Measurements from ENCODE around the gene IWS1.
"Not testable (repeated sequence)": the region's sequence is repeated elsewhere in the genome, so short reads cannot be mapped to it uniquely, and the experiment has no call there.

The IWS1 gene

GRCh38 chr2:127560201-127560930 lies 34.1 kb upstream of the IWS1 start:
- no peak for DNase-seq (ENCODE audit: low read depth)

- DNase-seq (ENCODE audit: low read depth), result no peak
These were observed 33.2 kb upstream of the IWS1 start for GRCh38 chr2:127559454-127559853.

DNA sequence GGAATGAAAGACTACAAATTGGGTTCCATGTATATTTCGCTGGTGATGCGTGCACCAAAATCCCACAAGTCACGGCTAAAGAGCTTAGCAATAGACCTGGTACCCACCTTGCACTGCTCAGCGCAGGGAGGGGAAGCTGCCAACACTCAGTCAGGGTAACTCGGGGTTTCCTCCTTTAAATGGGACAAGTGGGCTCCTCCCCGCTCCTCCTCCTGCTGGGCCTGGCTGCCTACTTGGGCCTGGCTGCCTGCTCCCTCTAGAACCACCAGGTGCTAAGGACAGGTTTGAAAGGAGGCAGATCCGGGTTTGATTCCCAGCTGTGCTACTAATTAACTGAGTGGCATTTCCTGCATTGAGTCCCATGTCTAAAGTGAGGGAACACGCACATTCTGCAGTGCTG lies 32.6 kb upstream of the IWS1 start:
- DNase-seq (ENCODE audit: low read depth), result no peak

GRCh38 chr2:127552846-127553245 lies 26.6 kb upstream of the IWS1 start:
- no peak for DNase-seq (ENCODE audit: low read depth)

DNA sequence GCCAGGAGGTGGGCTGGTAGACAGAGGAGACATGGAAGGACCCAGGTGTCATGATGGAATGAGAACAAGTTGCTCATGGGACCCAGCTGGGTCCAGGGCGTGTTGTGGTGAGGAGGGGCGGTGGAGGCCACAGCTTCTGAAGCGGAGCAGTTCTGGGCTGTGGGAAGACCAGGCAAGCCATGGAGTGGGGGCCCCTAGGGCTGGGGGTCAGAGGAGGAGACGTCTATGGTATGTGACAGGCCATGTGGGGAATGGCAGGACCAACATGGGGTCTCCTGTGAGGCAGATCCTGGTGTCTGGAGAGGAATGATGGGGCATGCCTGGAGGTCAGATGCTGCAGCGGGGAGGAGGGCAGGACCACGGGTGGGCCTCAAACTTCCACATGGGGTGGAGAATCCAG lies 26.0 kb upstream of the IWS1 start:
- DNase-seq (ENCODE audit: low read depth), result no peak

- DNase-seq (ENCODE audit: low read depth), result no peak
These were observed 25.1 kb upstream of the IWS1 start for GRCh38 chr2:127551221-127551930.

- no peak for DNase-seq (ENCODE audit: low read depth)
These were observed 20.5 kb upstream of the IWS1 start for GRCh38 chr2:127546797-127547196.

DNA sequence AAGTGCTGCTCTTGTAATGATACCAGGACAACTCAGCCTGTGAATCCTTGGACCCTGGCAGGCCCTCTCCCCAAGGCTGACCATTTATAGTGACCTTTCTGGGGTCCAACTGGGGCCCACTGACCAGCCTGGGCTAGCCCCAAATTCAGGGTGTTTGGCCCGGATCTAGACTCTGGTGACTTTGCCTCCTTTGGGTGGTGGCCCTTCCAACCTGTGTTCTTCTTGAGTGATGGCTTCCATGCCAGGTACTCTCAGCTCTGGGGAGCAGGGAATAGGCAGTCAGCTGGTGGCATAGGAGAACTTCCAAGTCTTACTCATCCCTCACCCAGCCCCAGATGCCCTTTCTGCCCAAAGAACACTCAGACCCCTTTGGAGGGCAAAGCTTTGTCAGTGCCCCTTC lies 19.5 kb upstream of the IWS1 start:
- no peak for DNase-seq (ENCODE audit: low read depth)

- no peak for DNase-seq (ENCODE audit: low read depth)
These were observed 18.9 kb upstream of the IWS1 start for GRCh38 chr2:127545189-127545588.

- not testable (repeated sequence) for DNase-seq (ENCODE audit: low read depth)
These were observed 16.8 kb upstream of the IWS1 start for GRCh38 chr2:127543013-127543501.

DNA sequence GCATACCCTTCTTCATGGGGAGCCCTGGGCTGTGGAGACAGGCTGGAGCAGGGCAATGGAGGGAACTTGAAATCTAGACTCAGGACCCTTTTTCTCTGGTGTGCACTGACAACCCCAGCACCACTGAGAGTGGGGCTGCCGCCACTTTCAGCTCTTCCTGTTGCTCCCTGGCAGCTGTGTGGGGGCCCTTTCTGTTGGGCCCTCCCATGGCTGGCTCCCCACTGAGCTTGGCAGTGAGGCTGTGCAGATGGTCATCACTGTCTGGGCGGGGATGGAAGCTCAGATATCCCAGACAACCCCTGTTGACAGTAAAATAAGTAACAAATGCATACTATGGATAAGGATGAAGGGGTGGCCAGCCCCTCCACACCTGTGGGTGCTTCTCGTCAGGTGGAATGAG lies 15.9 kb upstream of the IWS1 start:
- DNase-seq (ENCODE audit: low read depth), result no peak

- no peak for DNase-seq (ENCODE audit: low read depth)
These were observed 15.5 kb upstream of the IWS1 start for GRCh38 chr2:127541809-127542208.

GRCh38 chr2:127537644-127538043 lies 11.4 kb upstream of the IWS1 start:
- DNase-seq (ENCODE audit: low read depth), result no peak

GRCh38 chr2:127536707-127537541 lies 10.6 kb upstream of the IWS1 start:
- no peak for DNase-seq (ENCODE audit: low read depth)

DNA sequence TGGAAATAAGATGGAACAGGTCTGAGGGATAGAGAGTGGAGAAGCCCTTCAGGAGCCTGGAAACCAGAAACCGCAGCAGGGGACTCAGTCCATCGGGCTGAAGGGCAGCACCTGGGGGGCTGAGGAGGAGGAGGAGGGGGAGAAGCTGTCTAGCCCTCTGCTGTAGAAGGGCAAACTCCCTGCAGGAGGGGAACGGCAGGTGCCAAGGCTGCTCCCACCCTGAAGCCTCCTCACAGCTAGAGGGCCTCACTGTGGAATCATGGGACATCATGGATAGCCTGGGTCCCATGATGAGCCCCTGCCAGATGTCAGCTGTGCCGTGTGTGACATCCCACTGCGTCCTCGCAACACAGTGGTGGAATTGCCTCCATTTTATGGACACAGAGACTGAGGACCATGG lies 9.6 kb upstream of the IWS1 start:
- no peak for DNase-seq (ENCODE audit: low read depth)

DNA sequence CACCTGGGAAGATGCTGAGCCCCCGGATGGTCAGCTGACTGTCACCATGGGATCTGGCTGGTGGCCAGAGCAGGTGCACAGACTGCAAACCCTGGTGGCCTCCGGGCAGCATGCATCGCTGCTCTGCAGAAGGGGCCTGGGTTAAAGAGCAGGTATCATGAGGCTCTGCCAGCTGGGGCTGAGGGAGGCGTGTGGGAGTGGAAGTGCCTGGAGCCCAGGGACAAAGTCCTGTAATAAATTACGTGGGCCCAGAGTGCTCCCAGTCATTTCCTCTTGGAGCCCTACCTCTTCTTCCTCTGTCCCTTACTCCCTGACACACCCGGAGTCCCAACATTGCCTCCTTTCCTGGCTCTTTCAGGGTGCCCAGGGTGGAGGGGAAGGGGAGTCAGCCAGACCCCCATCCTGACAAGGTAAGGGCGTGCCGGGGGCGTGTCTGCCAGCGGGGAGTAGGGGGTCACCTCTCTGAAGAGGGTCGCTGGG lies 9.2 kb upstream of the IWS1 start, which contains the start of gene MYO7B:
Gene MYO7B, plus strand, starts transcription at position 262 of the 480 bp plus-strand sequence. CDS start 24,040 bp downstream, outside the sequence.
- DNase-seq (ENCODE audit: low read depth), result no peak

DNA sequence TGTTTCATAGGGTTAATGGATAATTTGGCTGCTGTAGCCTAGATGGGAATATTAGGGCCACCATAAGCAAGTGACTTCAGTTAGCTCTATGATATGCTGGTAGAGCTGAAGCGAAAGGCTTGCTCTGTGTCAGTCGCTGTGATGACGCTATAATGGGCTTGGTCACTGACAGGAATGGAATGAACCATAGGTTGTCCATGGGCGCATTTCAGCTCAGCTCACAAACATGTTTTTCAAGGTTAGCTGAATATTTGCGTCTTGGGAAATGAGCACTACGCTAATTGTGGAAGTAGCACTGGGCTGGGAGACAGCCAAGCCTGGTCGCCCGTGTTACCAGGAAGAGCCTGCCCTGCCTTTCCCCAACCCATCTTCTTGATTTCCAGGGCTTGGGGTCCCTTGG lies 6.0 kb upstream of the IWS1 start:
- no peak for DNase-seq (ENCODE audit: low read depth)

DNA sequence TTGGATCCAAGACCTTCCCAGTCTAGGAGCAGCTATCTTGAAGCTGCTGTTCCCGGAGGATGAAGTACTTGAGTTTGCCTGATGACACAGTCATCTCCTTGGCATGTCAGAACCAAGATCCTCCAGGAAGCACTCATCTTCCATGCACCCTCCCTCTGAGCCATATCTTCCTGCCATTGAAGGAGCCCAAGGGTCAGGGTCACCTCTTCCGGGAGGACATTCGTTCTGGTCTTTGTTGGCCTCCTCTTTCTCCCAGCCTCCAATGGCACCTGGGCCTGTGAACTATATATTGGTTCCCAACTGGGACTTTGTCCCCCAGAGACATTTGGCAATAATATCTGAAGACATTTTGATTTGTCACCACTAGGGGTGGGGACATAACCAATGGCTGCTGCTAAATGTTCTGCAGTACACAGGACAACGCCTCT lies 4.9 kb upstream of the IWS1 start:
- DNase-seq (ENCODE audit: low read depth), result no peak

GRCh38 chr2:127530245-127531140 lies 4.2 kb upstream of the IWS1 start:
- DNase-seq (ENCODE audit: low read depth), result no peak

DNA sequence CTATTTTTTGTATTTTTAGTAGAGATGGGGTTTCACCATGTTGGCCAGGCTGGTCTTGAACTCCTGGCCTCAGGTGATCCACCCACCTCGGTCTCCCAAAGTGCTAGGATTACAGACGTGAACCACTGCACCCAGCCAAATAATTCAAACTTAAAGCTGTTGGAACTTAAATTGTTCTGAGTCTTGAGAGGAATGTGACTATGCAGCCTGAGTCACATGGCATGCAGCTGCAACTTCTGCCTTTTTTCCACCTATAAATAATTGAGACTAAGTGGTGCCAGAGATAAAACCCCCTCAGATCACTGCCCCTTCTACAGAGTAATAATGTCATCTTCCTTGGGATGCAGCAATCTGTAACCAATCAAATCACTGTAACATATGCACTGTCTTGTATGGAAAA lies 3.1 kb upstream of the IWS1 start:
- not testable (repeated sequence) for DNase-seq (ENCODE audit: low read depth)

DNA sequence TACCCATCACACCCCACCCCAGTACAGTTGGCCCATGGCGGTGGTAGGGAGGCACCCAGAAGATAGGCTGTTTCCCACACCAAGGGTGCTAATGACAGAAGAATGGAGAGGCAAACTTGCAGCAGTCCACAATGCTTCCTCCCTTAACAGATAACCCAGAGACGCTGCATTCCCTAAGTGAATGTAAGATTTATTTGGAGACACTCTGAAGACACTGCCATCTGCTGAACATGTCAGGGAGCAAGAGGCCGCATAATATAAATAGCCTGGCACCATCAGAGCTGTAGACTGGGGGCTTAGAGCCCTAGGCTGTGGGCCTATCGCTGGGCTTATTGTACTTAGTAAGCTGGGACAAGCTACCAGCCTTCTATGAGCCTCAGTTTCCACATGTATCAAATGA lies 2.2 kb upstream of the IWS1 start:
- no peak for DNase-seq (ENCODE audit: low read depth)

Measured in amniotic epithelial cell (primary cell).